ENCODE measurements around the gene STON1.
A peak's percentile ranks its signal among the peaks of the same experiment; 100 is the strongest.

Gene STON1

GRCh38 chr2:48530033-48530811 lies at the start of gene STON1 (continued):
- TF ChIP-seq ZBTB20 (tag by site-specific recombination; IDR thresholded peaks at IDR 0.05) (peak; percentile 17; the same call in 1 of the 2 replicates), PATZ1 (tag by site-specific recombination; IDR thresholded peaks at IDR 0.05) (peak; percentile 62; the same call in 1 of the 2 replicates), ZNF174 (tag by site-specific recombination; IDR thresholded peaks at IDR 0.05) (no peak), GLIS1 (tag by site-specific recombination; IDR thresholded peaks at IDR 0.05) (peak; percentile 86), ZNF654 (tag by site-specific recombination; IDR thresholded peaks at IDR 0.05; ENCODE audit: low read depth) (no peak), PRDM6 (tag by site-specific recombination; IDR thresholded peaks at IDR 0.05) (no peak), KLF16 (tag by site-specific recombination; IDR thresholded peaks at IDR 0.05) (peak; percentile 7; the same call in 1 of the 2 replicates), ZNF18 (tag by site-specific recombination; IDR thresholded peaks at IDR 0.05) (no peak), ZNF701 (tag by site-specific recombination; IDR thresholded peaks at IDR 0.05) (no peak), CTCF (tag by site-specific recombination; IDR thresholded peaks at IDR 0.05) (peak; percentile 41; the same call in 1 of the 2 replicates), ZNF433 (tag by site-specific recombination; IDR thresholded peaks at IDR 0.05; ENCODE audit: low read depth) (no peak), ZNF324 (tag by site-specific recombination; IDR thresholded peaks at IDR 0.05) (no peak), ZNF423 (tag by site-specific recombination; IDR thresholded peaks at IDR 0.05) (peak; percentile 83), GLIS2 (tag by site-specific recombination; IDR thresholded peaks at IDR 0.05) (peak; percentile 61; the same call in 1 of the 2 replicates), ZBTB17 (tag by site-specific recombination; IDR thresholded peaks at IDR 0.05) (no peak)

GRCh38 chr2:48480526-48480925 lies 49.4 kb upstream of the STON1 start:
- Histone ChIP-seq H3K4me1 (ENCODE audit: control insufficient read depth, insufficient read depth, low read length) (no peaks in the 10 kb centered on the region), H3K36me3 (ENCODE audit: control insufficient read depth in 2 of 2, insufficient read depth in 1 of 2, low read length in 2 of 2) (peaks cover 13 to 39% of the 10 kb centered on the region in 2 experiments; a peak in 2 of 3 replicates), H3K4me3 (ENCODE audit: low read depth, low read length) (no peak overlapping the region), H3K9me3 (ENCODE audit: control insufficient read depth, insufficient read depth, low read depth, low read length) (no peaks in the 10 kb centered on the region), H3K27ac (ENCODE audit: extremely low read depth, low read depth, low read length) (no peak overlapping the region)
- POLR2A ChIA-PET = no interaction called here
- CTCF ChIA-PET = interaction anchor here (0.6 to 2.4 kb wide), 2 partner anchors 10 to 172 kb away, joined by 3 to 9 read pairs; no protein-coding TSS in a partner anchor
- TF ChIP-seq ZNF18 (tag by site-specific recombination; IDR thresholded peaks at IDR 0.05) (no peak), KLF10 (tag by site-specific recombination; IDR thresholded peaks at IDR 0.05) (no peak), ZNF658 (tag by site-specific recombination; IDR thresholded peaks at IDR 0.05) (no peak), ZNF280C (tag by site-specific recombination; IDR thresholded peaks at IDR 0.05) (no peak), ZNF112 (tag by site-specific recombination; IDR thresholded peaks at IDR 0.05) (no peak), ZBTB10 (tag by site-specific recombination; IDR thresholded peaks at IDR 0.05) (no peak), ZXDB (tag by site-specific recombination; IDR thresholded peaks at IDR 0.05) (no peak), KLF8 (tag by site-specific recombination; IDR thresholded peaks at IDR 0.05) (no peak)

Measured in HEK293 (cell line).